Upper lobe of left lung (tissue), 4 donors: ENCODE data around the gene IGF2R.

Experiments
- EP300 ChIP-seq, 4 donors: sonication (generic); formaldehyde crosslinking; IDR thresholded peaks; one replicate each; pipeline ENCODE4 v1.5.1; 2017; ENCODE audit warnings: antibody characterized with exemption in 4 of 4, control low read depth in 2 of 4
- POLR2A ChIP-seq, 4 donors: fragments of 450-650 bp; IDR thresholded peaks; one replicate each; pipeline ENCODE4 v1.5.1; 2016 to 2017; ENCODE audit warnings: antibody characterized with exemption in 4 of 4, mild to moderate bottlenecking in 2 of 4
- POLR2AphosphoS5 ChIP-seq, 2 donors: sonication (generic); formaldehyde crosslinking; IDR thresholded peaks; one replicate each; pipeline ENCODE4 v1.5.1; 2017; ENCODE audit warnings: antibody characterized with exemption in 2 of 2
- TF ChIP-seq, protein P1 (sequence below), 6 experiments: fragments of 450-650 bp in 4 of 6; fragments of 200-600 bp in 2 of 6; sonication (generic) in 2 of 6; IDR thresholded peaks; one replicate each; pipeline ENCODE4 v1.5.1; 2016 to 2019; ENCODE audit warnings: antibody characterized with exemption in 6 of 6

GRCh38 chr6:159970659-159971063 is 1.8 kb downstream of the IGF2R start:
- TF ChIP-seq POLR2A (IDR thresholded peaks at IDR 0.05) (no peak), POLR2AphosphoS5 (IDR thresholded peaks at IDR 0.05) (no peak), EP300 (IDR thresholded peaks at IDR 0.05) (no peak)
- TF ChIP-seq, protein P1, sequence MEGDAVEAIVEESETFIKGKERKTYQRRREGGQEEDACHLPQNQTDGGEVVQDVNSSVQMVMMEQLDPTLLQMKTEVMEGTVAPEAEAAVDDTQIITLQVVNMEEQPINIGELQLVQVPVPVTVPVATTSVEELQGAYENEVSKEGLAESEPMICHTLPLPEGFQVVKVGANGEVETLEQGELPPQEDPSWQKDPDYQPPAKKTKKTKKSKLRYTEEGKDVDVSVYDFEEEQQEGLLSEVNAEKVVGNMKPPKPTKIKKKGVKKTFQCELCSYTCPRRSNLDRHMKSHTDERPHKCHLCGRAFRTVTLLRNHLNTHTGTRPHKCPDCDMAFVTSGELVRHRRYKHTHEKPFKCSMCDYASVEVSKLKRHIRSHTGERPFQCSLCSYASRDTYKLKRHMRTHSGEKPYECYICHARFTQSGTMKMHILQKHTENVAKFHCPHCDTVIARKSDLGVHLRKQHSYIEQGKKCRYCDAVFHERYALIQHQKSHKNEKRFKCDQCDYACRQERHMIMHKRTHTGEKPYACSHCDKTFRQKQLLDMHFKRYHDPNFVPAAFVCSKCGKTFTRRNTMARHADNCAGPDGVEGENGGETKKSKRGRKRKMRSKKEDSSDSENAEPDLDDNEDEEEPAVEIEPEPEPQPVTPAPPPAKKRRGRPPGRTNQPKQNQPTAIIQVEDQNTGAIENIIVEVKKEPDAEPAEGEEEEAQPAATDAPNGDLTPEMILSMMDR (IDR thresholded peaks at IDR 0.05) = no peak
